GM19023 (cell line): Measurements from ENCODE around the gene TBPL2.
"Not testable (repeated sequence)": the region's sequence is repeated elsewhere in the genome, so short reads cannot be mapped to it uniquely, and the experiment has no call there.

Experiments used
- ATAC-seq: cut with Tn5 transposase; IDR thresholded peaks from one replicate; pipeline ENCODE4 v1.9.1; 2021; ENCODE audit warnings: mild to moderate bottlenecking, moderate library complexity; ENCODE audit not compliant: unreplicated experiment

Gene TBPL2

DNA sequence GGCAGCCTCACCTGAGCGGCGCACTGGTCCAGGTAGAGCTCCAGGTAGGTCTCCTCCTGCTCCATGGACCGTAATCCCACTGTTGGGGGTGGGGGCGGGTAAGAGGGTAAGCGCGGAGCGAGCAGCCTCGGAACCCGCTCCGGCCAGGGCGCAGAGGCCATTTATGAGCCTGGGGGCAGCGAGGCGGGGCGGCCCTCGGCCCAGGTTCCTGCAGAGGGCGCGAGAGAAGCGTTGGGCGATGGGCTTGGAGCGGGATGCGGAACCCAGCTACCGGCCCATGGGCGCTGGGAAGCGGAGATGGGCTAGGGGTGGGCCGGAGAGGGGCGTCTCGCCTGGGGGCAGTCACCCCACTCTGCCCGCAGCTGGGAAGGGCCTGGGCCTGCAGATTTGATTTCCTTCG lies at the start of gene TBPL2:
TBPL2 (minus strand) TSS at position 232 of the 400 bp plus-strand sequence; CDS start at position 65, 167 bp downstream.
- no peak for ATAC-seq

DNA sequence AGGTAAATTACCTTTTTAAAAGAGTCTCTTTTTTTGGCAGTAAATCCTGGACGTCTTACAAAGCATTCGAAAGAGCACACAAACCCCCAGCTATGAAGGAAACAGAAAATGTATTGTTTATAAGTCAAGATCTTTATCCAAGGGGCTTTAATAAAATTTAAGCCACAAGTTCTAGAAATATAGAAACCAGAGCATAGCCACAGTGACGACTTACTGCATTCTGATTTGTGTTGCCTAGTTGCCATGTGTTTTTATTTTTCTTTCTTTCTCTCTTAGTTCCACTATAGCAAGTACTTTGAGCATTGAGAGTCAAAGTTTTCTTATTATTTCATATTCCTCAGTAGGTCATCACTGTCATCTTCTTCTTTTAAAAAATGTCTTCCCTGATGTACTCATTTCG lies 47.8 kb upstream of the TBPL2 start:
- no peak for ATAC-seq

DNA sequence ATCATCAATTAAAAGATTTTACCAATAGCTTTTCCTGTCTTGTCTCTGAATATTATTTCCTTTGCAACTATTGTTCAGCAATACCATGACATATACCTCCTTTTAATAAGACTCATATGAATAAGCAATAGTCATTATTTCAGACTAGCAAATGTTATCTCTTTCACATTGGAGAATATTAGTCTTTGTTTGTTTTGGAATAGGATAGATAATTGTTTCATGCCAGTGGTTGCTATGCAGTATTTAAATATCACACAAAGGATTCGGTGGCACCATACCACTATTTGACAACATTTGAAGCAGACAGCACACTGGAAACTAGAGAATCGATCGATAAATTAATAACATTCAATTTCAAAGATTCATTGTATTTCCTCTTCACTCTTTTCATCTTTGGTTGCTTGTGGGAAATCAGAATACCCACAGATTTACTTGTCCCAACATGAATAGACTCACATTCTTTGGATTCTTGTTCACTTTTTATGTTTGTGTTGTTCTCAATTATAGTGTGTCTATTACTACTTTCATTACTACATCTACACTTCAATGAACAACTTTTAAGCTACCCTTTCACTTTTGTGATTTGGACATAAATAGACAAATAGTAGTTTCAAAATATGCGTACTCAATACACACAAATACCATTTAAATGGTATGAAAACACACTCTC lies 42.7 kb upstream of the TBPL2 start:
- no peak for ATAC-seq

DNA sequence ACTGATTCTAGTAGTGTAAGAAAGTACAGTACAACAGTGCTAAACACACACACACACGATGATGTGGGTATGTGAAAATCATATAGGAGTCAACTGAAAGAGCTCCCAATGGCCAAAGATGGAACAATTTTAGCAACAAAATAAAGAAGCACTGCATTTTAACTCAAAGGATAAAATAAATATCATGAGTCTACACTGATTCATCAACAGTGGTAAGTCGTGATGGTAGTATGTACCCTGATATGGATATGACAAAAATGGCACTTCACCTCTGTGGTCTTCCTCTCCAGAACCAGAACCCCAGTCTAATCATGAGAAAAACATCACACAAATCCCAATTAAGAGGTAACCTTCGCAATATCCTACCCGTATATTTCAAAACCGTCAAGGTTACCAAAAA lies 41.4 kb upstream of the TBPL2 start:
- ATAC-seq: no peak

DNA sequence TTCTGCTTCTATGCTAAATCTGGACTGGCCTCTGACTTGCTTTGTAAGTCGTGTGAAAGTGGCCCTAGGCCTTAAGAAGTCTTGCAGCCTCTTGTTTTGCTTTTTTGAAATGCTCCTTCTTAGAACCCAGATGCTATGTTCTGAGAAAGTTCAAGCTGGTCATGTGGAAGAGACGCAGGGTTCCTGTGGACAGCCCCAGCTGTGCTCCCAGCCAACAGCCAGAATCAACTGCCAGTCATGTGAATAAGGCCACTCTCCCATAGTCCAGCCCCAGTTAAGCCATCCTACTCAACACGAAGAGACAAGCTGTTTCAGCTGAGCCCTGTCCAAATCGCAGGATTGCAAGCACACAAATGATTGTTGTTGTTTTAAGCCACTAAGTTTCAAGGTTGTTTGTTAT lies 37.3 kb upstream of the TBPL2 start:
- no peak for ATAC-seq

DNA sequence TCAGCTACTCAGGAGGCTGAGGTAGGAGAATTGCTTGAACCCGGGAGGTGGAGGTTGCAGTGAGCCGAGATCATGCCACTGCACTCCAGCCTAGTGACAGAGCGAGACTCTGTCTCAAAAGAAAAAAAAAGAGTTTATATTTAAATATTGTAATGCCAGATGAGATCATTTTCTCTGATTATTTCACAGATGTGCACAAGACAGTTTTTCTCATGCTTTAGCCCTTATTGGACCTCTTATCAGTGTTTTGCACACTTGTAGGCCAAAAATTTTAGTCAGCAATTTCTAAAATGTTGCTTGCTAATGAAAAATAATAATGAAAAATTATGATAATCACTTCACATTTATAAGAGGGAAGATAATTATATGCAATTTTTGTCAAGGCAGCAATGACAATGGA lies 36.0 kb upstream of the TBPL2 start:
- ATAC-seq: not testable (repeated sequence)

DNA sequence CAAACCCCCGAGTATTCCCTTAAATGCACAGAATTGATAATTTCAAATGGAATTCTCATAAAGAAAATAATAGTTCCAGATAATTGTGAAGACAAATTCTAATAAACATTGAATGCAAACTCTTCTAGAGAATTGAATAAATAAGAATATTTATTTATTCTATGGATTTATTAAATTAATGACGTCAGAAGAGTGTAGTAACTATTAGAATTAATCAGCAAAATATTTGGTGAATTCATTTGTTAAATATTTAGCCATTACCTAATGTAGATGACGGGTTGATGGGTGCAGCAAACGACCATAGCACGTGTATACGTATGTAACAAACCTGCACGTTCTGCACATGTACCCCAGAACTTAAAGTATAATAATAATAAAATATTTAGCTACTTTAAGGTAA lies 33.4 kb upstream of the TBPL2 start:
- ATAC-seq: no peak

DNA sequence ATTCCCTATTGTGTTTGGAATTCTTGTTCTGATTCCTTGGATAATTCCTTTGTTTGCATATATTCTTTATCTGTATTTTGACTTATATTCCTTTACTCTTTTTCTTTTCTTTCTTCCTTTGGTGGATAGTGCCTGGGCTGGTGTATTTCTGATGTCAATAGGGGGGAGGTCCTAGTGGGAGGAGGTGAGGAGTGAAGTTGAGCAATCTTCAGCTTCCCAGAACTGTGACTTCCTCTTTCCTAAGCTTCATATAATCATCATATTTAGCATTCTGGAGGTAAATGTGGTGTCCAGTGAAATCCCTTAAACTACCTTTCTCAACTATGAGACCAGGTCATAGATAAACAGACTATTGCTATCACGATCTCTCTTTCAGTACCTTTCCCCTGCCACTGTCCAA lies 29.6 kb upstream of the TBPL2 start:
- no peak for ATAC-seq

DNA sequence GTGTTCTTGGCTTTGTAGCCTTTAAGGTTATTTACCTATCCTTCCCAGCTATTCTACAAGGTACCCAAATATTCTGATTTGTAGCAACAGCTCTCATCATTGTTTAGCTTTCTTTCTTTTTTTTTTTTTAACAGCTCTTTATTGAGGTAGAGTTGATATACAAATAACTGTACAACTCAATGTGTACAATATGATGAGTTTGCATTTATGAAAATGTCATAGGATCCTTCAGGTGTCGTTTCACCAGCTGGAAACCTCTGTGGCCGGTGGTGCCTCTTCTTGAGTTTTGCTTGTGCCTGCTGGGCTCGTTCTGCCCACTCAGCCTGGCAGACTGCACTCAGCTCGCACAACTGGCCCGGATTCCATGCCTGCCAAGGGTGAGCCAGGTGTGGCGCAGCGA lies 26.9 kb upstream of the TBPL2 start:
- no peak for ATAC-seq

DNA sequence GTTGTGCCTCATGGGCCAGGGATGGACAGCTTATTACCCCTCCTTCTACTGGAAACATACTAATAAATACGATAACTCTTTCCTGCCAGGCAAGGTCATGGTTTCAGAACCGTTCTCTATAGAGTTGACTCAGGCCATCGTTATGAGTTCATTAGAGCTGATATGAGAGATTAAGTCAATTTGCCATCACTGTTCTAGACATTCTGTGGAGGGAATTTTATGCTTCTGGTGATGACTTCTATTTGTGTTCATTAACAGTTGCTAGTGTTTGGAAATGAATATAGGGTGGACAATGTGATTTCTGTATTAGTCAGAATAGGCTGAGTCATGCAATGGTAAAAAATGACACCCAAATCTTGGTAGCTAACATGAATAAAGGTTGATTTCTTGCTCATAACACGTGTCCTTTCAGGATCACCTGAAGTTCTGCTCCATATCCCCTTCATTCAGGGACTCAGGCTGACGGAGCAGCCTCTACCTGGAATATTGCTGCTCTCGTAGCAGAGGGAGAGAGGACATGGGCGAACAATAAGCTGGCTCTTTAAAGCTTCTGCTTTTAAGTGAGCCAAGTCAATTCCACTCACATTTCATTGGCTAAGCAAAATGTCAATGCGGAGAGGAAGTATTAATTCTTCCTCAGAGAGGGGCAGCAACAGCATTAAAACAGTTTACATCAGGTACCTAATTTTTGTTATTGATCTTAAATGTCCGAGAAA lies 18.5 kb upstream of the TBPL2 start:
- ATAC-seq: peak; percentile 72

DNA sequence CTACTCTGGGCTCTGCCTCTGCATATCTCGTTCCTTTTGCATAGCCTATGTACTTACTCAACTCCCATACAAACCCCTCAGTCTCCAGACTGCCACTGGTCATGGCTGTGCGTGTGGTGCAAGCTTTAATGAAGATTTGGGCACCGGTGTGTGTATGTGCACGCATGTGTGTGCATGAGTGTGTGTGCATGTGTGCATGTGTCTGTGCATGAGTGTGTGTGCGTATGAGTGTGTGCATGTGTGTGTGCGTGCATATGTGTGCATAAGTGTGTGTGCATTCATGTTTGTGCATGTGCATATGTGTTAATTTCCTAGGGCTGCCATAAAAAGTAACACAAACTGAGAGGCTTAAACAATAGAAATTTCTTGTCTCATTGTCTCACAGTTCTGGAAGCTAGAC lies 17.1 kb upstream of the TBPL2 start:
- ATAC-seq: no peak

DNA sequence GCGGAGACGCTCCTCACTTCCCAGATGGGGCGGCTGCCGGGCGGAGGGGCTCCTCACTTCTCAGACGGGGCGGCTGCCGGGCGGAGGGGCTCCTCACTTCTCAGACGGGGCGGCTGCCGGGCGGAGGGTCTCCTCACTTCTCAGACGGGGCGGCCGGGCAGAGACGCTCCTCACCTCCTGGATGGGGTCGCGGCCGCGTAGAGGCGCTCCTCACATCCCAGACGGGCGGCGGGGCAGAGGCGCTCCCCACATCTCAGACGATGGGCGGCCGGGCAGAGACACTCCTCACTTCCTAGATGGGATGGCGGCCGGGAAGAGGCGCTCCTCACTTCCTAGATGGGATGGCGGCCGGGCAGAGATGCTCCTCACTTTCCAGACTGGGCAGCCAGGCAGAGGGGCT lies 16.0 kb upstream of the TBPL2 start:
- ATAC-seq: not testable (repeated sequence)

DNA sequence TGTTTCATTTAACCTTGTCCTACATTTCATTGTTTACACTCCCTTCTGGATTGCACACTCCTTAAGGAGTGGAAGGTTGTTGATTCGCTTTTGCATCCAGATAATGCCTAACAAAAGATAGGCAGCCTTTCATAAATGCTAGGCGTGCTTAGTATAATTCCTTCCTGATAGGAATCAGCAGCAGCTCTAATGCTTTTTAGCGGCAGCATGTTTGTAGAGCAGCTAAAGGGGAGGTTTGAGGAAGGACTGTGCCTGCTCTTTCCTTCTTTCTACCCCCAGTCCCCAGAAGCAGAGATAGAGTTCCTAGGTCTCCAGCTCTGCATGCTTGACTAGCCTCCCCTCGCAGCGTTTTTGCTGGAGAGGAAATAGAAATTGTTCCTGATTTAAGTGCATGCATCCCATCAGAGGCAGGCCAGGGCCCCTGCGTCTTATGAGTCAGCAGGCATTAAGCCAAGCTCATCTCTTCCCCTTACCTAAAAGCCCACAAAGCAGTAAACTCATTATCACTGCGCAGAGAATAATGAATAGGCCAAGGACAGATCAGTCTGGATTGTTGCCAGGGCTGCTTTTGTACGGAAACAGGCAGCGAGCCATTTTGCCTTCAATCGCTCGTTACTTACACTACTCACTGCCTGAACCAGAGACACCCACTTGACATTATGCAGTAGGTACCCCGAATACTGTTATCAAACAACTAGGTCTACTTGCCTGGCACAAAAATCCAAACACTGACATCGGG lies 14.0 kb upstream of the TBPL2 start:
- no peak for ATAC-seq

DNA sequence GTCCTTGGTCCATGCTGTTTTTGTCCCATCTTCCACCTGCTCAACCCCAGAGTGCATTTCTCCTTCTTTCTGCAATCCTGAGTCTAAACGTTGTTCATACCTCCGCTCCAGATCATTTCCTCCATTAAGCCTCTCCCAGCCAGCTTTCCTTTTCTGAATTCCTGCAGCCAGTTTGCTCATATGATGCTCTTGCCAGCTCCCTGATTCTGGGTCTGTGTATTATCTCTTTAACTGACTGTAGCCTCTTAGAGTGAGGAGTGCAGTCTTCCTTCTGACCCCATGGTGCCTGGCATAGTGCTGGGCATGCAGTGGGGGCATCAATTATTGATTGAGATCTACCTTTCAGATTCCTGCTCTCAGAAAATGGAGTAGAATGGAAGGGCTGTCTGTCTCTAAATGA lies 11.5 kb upstream of the TBPL2 start:
- no peak for ATAC-seq

DNA sequence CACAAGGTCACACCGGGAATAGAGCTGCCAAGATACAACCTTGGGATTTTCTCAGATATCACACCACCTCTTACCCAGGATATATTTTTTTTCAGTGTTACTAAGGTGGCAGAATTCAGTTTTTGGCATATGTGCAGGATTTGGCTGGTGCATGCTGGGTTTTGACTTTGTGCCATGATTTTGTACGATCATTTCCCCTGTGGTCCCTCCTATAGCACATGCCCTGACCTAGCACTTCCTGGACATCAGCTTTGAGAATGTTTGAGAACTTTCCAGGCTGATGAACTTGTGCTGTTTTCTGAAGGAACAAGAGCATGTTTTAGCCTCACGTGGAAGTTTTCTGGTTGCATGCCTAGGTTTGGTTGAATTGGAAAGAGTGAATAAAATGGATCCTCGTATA lies 11.0 kb upstream of the TBPL2 start:
- ATAC-seq: no peak

DNA sequence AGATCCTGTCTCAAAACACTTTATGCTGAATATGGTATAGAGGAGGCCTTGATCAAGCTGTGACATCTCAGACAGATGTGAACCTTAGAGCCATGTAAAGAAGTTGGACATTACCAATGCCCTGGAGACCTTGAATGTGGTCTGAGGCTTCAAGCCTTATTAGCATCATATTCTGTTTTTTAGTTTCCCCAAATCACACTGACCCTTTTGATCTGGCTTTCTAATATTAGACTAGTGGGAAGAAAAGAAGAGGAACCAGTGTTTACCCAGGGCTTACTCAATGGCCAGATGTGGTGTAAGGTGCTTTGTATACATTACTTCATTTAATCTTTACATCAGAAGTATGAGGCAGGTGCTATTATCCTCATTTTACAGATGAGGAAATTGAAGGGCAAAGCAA lies 10.6 kb upstream of the TBPL2 start:
- no peak for ATAC-seq

DNA sequence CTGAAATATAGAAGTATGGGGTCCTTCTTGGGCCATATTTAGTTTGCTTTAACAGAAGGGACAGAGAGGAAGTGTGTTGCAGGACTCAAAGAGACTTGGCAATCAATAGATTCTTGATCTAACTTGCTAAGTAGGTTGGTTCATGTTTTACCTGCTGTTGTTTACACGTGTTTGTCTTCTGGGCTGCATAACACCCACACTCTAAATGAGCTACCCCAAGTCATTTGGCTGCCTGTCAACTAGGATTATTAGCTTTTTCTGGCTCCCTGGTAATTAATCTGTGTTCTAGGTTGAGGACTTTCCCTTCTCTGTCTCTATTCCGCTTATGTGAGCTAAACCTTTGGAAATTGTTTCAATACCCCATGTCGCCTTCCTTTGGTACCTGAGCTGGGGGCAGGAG lies 10.1 kb upstream of the TBPL2 start:
- no peak for ATAC-seq

DNA sequence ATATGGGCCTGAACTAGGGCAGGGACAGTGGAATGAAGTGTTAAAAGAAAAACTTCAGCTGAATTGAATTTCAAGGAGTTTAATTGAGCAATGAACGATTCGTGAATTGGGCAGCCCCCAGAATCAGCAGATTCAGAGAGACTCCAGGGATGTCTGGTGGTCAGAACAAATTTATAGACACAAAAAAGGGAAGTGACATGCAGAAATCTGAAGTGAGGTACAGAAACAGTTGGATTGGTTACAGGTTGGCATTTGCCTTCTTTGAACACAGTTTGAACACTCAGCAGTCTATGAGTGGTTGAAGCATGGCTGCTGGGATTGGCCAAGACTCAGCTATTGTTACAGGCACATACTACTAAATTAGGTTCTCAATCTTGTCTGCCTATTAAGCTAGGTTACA lies 9.7 kb upstream of the TBPL2 start:
- ATAC-seq: no peak

DNA sequence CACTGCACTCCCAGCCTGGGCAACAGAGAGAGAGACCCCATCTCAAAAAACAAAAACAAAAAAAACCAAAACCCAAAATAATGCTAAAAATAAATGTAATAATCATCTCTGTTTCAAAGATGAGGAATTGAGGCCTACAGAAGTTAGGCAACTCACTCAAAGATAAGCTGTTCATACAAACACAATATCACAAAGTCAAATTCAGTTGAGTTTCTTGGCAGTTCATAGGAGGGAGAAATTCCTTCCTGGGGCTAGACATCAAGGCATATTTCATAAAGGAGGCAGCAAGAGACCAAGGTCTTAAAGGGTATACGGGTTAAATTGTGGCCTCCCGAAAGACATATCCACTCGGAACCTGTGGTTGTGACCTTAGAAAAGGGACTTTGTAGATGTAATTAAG lies 8.7 kb upstream of the TBPL2 start:
- ATAC-seq: no peak

DNA sequence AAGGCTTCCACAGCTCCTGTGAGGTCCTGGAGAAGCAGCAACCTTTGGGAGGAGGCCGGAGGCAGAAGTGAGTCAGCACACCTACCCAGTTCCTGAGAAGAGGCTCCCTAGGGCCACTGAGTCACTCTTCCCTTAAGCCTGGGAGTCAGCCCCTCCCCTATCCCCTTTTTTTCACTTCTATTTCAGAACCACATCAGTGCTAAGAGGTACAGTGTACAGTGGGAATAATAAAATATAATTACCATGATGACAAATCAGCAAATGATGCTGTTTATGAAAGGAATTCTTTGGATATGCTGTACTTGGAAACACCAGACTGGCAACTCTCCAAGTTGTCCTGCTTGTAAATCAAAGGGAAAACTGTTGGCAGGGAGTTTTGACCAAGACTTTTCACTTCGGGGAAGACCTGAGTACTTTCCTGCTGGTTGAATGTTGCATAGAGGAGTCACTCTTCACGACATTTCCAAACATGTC lies 7.8 kb upstream of the TBPL2 start:
- no peak for ATAC-seq

DNA sequence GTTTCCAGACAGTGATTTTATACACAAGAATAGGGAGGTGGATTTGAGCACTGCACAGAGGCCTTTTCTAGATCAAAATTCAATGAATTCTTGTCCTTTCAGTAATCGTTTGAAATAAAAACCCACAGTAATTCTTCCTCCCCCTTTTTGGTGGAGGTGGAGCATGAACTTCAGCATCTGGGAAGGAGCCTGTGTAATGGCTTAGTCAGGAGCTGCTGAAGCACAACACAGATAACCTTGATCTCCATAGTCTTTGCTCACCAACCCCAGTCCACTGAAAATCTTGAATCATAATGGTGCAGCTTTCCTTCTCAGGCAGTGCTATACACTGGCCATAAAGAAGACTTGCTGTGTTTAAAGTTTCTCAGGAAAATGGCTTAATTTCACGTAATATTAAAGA lies 6.4 kb upstream of the TBPL2 start:
- no peak for ATAC-seq

DNA sequence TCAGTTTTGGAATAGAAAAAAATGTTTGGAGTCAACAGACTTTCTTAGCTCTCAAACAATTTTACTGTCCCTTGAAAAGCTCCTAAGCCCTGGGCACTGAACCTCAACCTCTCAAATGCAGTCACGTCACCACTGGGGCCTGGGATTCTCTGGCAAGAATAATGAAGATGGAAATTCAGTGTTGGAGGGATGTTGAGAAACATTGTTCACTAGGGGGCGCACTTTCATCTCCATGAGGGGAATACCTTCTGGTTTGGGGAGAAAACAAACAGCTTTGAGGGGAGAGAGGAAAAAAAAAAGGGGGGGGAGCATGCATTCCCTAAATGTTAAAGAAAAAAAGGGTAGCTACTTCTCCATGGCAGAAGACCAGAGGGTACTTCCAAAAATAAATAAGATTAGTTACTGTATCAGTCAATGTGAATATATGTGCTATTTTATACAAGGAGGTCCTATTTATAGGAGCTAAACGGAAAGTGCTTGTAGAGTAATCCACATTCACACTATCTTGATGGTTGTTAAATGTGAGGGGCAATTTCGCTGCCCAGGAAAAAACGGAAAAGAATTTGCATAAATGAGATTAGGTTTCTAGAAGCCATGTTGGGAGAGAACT lies 5.8 kb upstream of the TBPL2 start:
- ATAC-seq: no peak
